Measurements from ENCODE around the gene GPR143. TPM values are rescaled to one million over a fixed set of nuclear protein-coding genes. Genes with fewer than 3 reads are reported as not detected.

Gene GPR143
- total and polyA plus RNA-seq, 10 of the 15 experiments (the other 5 are each of a cell fraction or from before 2014, with no cell fraction given) = 0.05 to 0.31 (median 0.15) TPM; not detected in 5

GRCh38 chrX:9706421-9706820 is 59.2 kb downstream of the GPR143 start:
- Histone ChIP-seq H3K4me2 (ENCODE audit: control insufficient read depth, insufficient read depth) (no peak overlapping the region), H3K4me3 (no peak overlapping the region), H3K36me3 (ENCODE audit: control insufficient read depth in 2 of 2, insufficient read depth in 2 of 2, low read length in 1 of 2) (no peaks in the 10 kb centered on the region), H3K27me3 (replicated peaks in 1 of 2; ENCODE audit: control insufficient read depth in 2 of 2, insufficient read depth in 2 of 2, low read length in 1 of 2) (no peaks in the 10 kb centered on the region), H3K27ac (ENCODE audit: control insufficient read depth, insufficient read depth) (no peak overlapping the region), H3K4me1 (ENCODE audit: control insufficient read depth, insufficient read depth, low read length) (no peaks in the 10 kb centered on the region), H3K9ac (ENCODE audit: control insufficient read depth, insufficient read depth, low read length) (no peak overlapping the region), H2AFZ (ENCODE audit: control insufficient read depth, low read depth, low read length) (no peak overlapping the region), H3K79me2 (ENCODE audit: control insufficient read depth, insufficient read depth, low read length) (no peaks in the 10 kb centered on the region), H4K20me1 (ENCODE audit: control insufficient read depth, insufficient read depth) (no peaks in the 10 kb centered on the region), H3K9me3 (replicated peaks; ENCODE audit: control insufficient read depth, insufficient read depth, low read length) (no peaks in the 10 kb centered on the region; the same call in 2 of the 3 replicates)
- WGBS (ENCODE audit: insufficient coverage, insufficient replicate concordance, low lambda C conversion rate, missing lambda C conversion rate) = 93% methylated on average over 4 of the region's 4 CpGs
- DNase-seq (ENCODE audit: low read depth, low spot score) (no peak), ATAC-seq (no peak), FAIRE-seq (no peak)
- ChIA-PET CTCF (no interaction called here), RAD21 (ENCODE audit: unreplicated experiment) (interaction anchor here (1.2 kb wide), 1 partner anchor 243 kb away, joined by 3 read pairs; no protein-coding TSS in a partner anchor), POLR2A (no interaction called here), SMC1A (ENCODE audit: uncharacterized antibody, unreplicated experiment) (no interaction called here)
- BruUV-seq (replicated peaks) = no TSS peak
- intact Hi-C loops (cut with micrococcal nuclease; ENCODE audit: unreplicated experiment) (loop anchor here (5.0 kb wide), 1 partner anchor 354 kb away; no protein-coding TSS in a partner anchor), in situ Hi-C loops (cut with MboI) (loop anchor here (5.0 to 25.0 kb wide), 4 partner anchors 352 to 1719 kb away; no protein-coding TSS in a partner anchor)
- TF ChIP-seq LARP7 (IDR thresholded peaks at IDR 0.05) (no peak), ZBTB11 (CRISPR knock-in tag; IDR thresholded peaks at IDR 0.05) (no peak), CREB1 (IDR thresholded peaks at IDR 0.05; ENCODE audit: low read depth) (no peak), ASH2L (IDR thresholded peaks at IDR 0.05; ENCODE audit: borderline replicate concordance, low read depth) (no peak), ZBED1 (IDR thresholded peaks at IDR 0.05; ENCODE audit: borderline replicate concordance) (no peak), SP1 (IDR thresholded peaks at IDR 0.05; ENCODE audit: low read depth, low read length) (no peak), IKZF2 (IDR thresholded peaks at IDR 0.05) (no peak), ELK1 (IDR thresholded peaks at IDR 0.05; ENCODE audit: low read depth, low read length) (no peak), TCF7 (IDR thresholded peaks at IDR 0.05; ENCODE audit: borderline replicate concordance) (no peak), PBX3 (IDR thresholded peaks at IDR 0.05; ENCODE audit: insufficient replicate concordance, low read depth, low read length) (no peak), CEBPZ (IDR thresholded peaks at IDR 0.05; ENCODE audit: low read depth, low read length) (no peak), RFX5 (IDR thresholded peaks at IDR 0.05; ENCODE audit: low read depth, low read length) (no peak), TARDBP (IDR thresholded peaks at IDR 0.05; ENCODE audit: borderline replicate concordance) (no peak), POLR2AphosphoS5 (IDR thresholded peaks at IDR 0.05; ENCODE audit: low read length) (no peak), MEF2B (IDR thresholded peaks at IDR 0.05; ENCODE audit: partially characterized antibody, poor library complexity, severe bottlenecking) (no peak)

All from GM12878 (cell line).